Activated naive CD8-positive, alpha-beta T cell treated with anti-CD3 and anti-CD28 coated beads, Interleukin-2, amount 50 U/mL, for 24 hours (primary cell): ENCODE measurements around the gene GATAD2A.

ENCODE experiments used
- ATAC-seq: fragments of 150-1000 bp; cut with Tn5 transposase; one replicate; pipeline ENCODE4 v1.10.0; 2021
- DNase-seq: peaks from one replicate; pipeline ENCODE4 v3.0.0; 2021
- H3K27ac Mint-ChIP-seq: one replicate; pipeline ENCODE4 v1.8.0; 2021; ENCODE audit warnings: mild to moderate bottlenecking, mixed read lengths
- H3K27me3 Mint-ChIP-seq: one replicate; pipeline ENCODE4 v1.8.0; 2021; ENCODE audit warnings: mixed read lengths
- H3K36me3 Mint-ChIP-seq: one replicate; pipeline ENCODE4 v1.8.0; 2021; ENCODE audit warnings: low read depth, mixed read lengths
- H3K4me1 Mint-ChIP-seq: one replicate; pipeline ENCODE4 v1.8.0; 2021; ENCODE audit warnings: mixed read lengths
- H3K4me3 Mint-ChIP-seq: one replicate; pipeline ENCODE4 v1.8.0; 2021; ENCODE audit warnings: mild to moderate bottlenecking, moderate library complexity, mixed read lengths
- H3K9me3 Mint-ChIP-seq: one replicate; pipeline ENCODE4 v1.8.0; 2021; ENCODE audit warnings: mixed read lengths

GATAD2A gene

GRCh38 chr19:19543101-19543500, 137.6 kb downstream of the GATAD2A start:
- H3K27ac Mint-ChIP-seq = no peak overlapping the region
- no peaks in the 10 kb centered on the region for H3K9me3 Mint-ChIP-seq
- ATAC-seq = no peak
- H3K36me3 Mint-ChIP-seq = no peaks in the 10 kb centered on the region
- H3K4me1 Mint-ChIP-seq = peaks cover 20% of the 10 kb centered on the region
- no peak for DNase-seq
- no peak overlapping the region for H3K4me3 Mint-ChIP-seq
- H3K27me3 Mint-ChIP-seq = peaks cover 12% of the 10 kb centered on the region

- Mint-ChIP-seq H3K36me3 (no peaks in the 10 kb centered on the region), H3K4me3 (no peak overlapping the region), H3K9me3 (no peaks in the 10 kb centered on the region), H3K27me3 (peaks cover 9% of the 10 kb centered on the region), H3K27ac (no peak overlapping the region), H3K4me1 (peaks cover 18% of the 10 kb centered on the region)
- no peak for ATAC-seq
- DNase-seq = no peak
Measured at GRCh38 chr19:19543640-19544039, 138.2 kb downstream of the GATAD2A start.

GRCh38 chr19:19544257-19544953, 138.9 kb downstream of the GATAD2A start:
- no peaks in the 10 kb centered on the region for H3K9me3 Mint-ChIP-seq
- ATAC-seq (no peak), DNase-seq (no peak)
- no peaks in the 10 kb centered on the region for H3K36me3 Mint-ChIP-seq
- H3K27me3 Mint-ChIP-seq = peaks cover 8% of the 10 kb centered on the region
- no peak overlapping the region for H3K27ac Mint-ChIP-seq
- H3K4me1 Mint-ChIP-seq = peaks cover 11% of the 10 kb centered on the region
- H3K4me3 Mint-ChIP-seq = no peak overlapping the region

- ATAC-seq (no peak), DNase-seq (no peak)
- peaks cover 11% of the 10 kb centered on the region for H3K4me1 Mint-ChIP-seq
- no peaks in the 10 kb centered on the region for H3K9me3 Mint-ChIP-seq
- no peaks in the 10 kb centered on the region for H3K36me3 Mint-ChIP-seq
- no peak overlapping the region for H3K27ac Mint-ChIP-seq
- H3K27me3 Mint-ChIP-seq = peaks cover 8% of the 10 kb centered on the region
- no peak overlapping the region for H3K4me3 Mint-ChIP-seq
Measured at GRCh38 chr19:19544954-19545591, 139.6 kb downstream of the GATAD2A start.

GRCh38 chr19:19545707-19546106, 140.2 kb downstream of the GATAD2A start:
- no peaks in the 10 kb centered on the region for H3K9me3 Mint-ChIP-seq
- no peak overlapping the region for H3K4me3 Mint-ChIP-seq
- H3K27ac Mint-ChIP-seq = no peak overlapping the region
- H3K27me3 Mint-ChIP-seq = peaks cover 6% of the 10 kb centered on the region
- no peaks in the 10 kb centered on the region for H3K36me3 Mint-ChIP-seq
- H3K4me1 Mint-ChIP-seq = peaks cover 9% of the 10 kb centered on the region
- ATAC-seq (no peak), DNase-seq (no peak)

- Mint-ChIP-seq H3K9me3 (no peaks in the 10 kb centered on the region), H3K27ac (no peak overlapping the region), H3K4me3 (no peak overlapping the region), H3K27me3 (peaks cover 5% of the 10 kb centered on the region), H3K4me1 (peaks cover 3% of the 10 kb centered on the region), H3K36me3 (no peaks in the 10 kb centered on the region)
- ATAC-seq (no peak), DNase-seq (no peak)
Measured at GRCh38 chr19:19546751-19547162, 141.3 kb downstream of the GATAD2A start.

GRCh38 chr19:19547674-19548336, 142.3 kb downstream of the GATAD2A start:
- no peaks in the 10 kb centered on the region for H3K9me3 Mint-ChIP-seq
- H3K36me3 Mint-ChIP-seq = no peaks in the 10 kb centered on the region
- no peak overlapping the region for H3K27ac Mint-ChIP-seq
- ATAC-seq = no peak
- no peak overlapping the region for H3K4me3 Mint-ChIP-seq
- no peaks in the 10 kb centered on the region for H3K4me1 Mint-ChIP-seq
- H3K27me3 Mint-ChIP-seq = peaks cover 3% of the 10 kb centered on the region
- no peak for DNase-seq

GRCh38 chr19:19548915-19549759, 143.7 kb downstream of the GATAD2A start:
- Mint-ChIP-seq H3K4me3 (no peak overlapping the region), H3K27ac (no peak overlapping the region), H3K4me1 (no peaks in the 10 kb centered on the region), H3K36me3 (no peaks in the 10 kb centered on the region), H3K9me3 (no peaks in the 10 kb centered on the region), H3K27me3 (peaks cover 3% of the 10 kb centered on the region)
- DNase-seq = no peak
- ATAC-seq = no peak

- ATAC-seq (no peak), DNase-seq (no peak)
- Mint-ChIP-seq H3K27me3 (peaks cover 3% of the 10 kb centered on the region), H3K4me1 (no peaks in the 10 kb centered on the region), H3K27ac (no peak overlapping the region), H3K9me3 (no peaks in the 10 kb centered on the region), H3K4me3 (no peak overlapping the region), H3K36me3 (no peaks in the 10 kb centered on the region)
Measured at GRCh38 chr19:19549804-19550464, 144.5 kb downstream of the GATAD2A start.

- no peak overlapping the region for H3K4me3 Mint-ChIP-seq
- peaks cover 3% of the 10 kb centered on the region for H3K27me3 Mint-ChIP-seq
- ATAC-seq = no peak
- H3K27ac Mint-ChIP-seq = no peak overlapping the region
- no peak for DNase-seq
- H3K36me3 Mint-ChIP-seq = no peaks in the 10 kb centered on the region
- H3K9me3 Mint-ChIP-seq = no peaks in the 10 kb centered on the region
- no peaks in the 10 kb centered on the region for H3K4me1 Mint-ChIP-seq
Measured at GRCh38 chr19:19550485-19550929, 145.0 kb downstream of the GATAD2A start.

GRCh38 chr19:19550972-19551852, 145.7 kb downstream of the GATAD2A start:
- no peak overlapping the region for H3K4me3 Mint-ChIP-seq
- H3K27me3 Mint-ChIP-seq = peaks cover 3% of the 10 kb centered on the region
- no peaks in the 10 kb centered on the region for H3K9me3 Mint-ChIP-seq
- no peak overlapping the region for H3K27ac Mint-ChIP-seq
- no peaks in the 10 kb centered on the region for H3K4me1 Mint-ChIP-seq
- DNase-seq (no peak), ATAC-seq (no peak)
- H3K36me3 Mint-ChIP-seq = no peaks in the 10 kb centered on the region

- no peaks in the 10 kb centered on the region for H3K4me1 Mint-ChIP-seq
- H3K27ac Mint-ChIP-seq = no peak overlapping the region
- DNase-seq (no peak), ATAC-seq (no peak)
- peaks cover 3% of the 10 kb centered on the region for H3K27me3 Mint-ChIP-seq
- H3K4me3 Mint-ChIP-seq = no peak overlapping the region
- no peaks in the 10 kb centered on the region for H3K9me3 Mint-ChIP-seq
- no peaks in the 10 kb centered on the region for H3K36me3 Mint-ChIP-seq
Measured at GRCh38 chr19:19551853-19552192, 146.3 kb downstream of the GATAD2A start.

- DNase-seq = peak; percentile 44
- peaks cover 3% of the 10 kb centered on the region for H3K27me3 Mint-ChIP-seq
- no peaks in the 10 kb centered on the region for H3K4me1 Mint-ChIP-seq
- ATAC-seq = no peak
- H3K9me3 Mint-ChIP-seq = no peaks in the 10 kb centered on the region
- no peak overlapping the region for H3K27ac Mint-ChIP-seq
- H3K36me3 Mint-ChIP-seq = no peaks in the 10 kb centered on the region
- no peak overlapping the region for H3K4me3 Mint-ChIP-seq
Measured at GRCh38 chr19:19552798-19553197, 147.3 kb downstream of the GATAD2A start.
